H1 (cell line): ENCODE data around the gene HMGA1. TPM values are rescaled to one million over a fixed set of nuclear protein-coding genes. Genes with fewer than 3 reads are reported as not detected.

ENCODE experiments used
- TCF12 ChIP-seq: IDR thresholded peaks from 2 replicates; pipeline ENCODE4 v1.6.1; 2011; ENCODE audit warnings: low read depth, mild to moderate bottlenecking, low read length
- polyA plus RNA-seq, 7 experiments: library from polyadenylated mRNA; depleted of rRNA in 3 of 7; stranded (reverse) in 5 of 7; unstranded in 2 of 7; fragments of >200 nt in 5 of 7; fragments of 200-250 nt in 2 of 7; gene quantifications; 1 replicate in 5 of 7; 2 replicates in 1 of 7; 4 replicates in 1 of 7; pipeline versions ENCODE4 v1.2.1 to v1.2.3, GENCODE V29; 2011 to 2013; ENCODE audit warnings: missing spikeins in 2 of 7, mixed read lengths in 2 of 7
- total RNA-seq: library from RNA; stranded (reverse); fragmentation: NEBNext Ultra II Directional; extraction: Animal tissue kit (Norgen Biotek cat#: 25700); gene quantifications from 2 replicates; pipeline ENCODE4 v1.2.1, GENCODE V29; 2021

HMGA1 gene
- total and polyA plus RNA-seq, 2 of the 8 experiments (the other 6 are each of a cell fraction or from before 2014, with no cell fraction given) = 1,557 to 2,636 TPM

- TF ChIP-seq TCF12 = no peak
Observed at GRCh38 chr6:34195726-34196115, 41.0 kb upstream of the HMGA1 start (continued).
